GM19351 (cell line): ENCODE results near the gene HCAR2.
"Not testable (repeated sequence)": the region's sequence is repeated elsewhere in the genome, so short reads cannot be mapped to it uniquely, and the experiment has no call there.

Experiments
- ATAC-seq: cut with Tn5 transposase; IDR thresholded peaks from one replicate; pipeline ENCODE4 v1.9.1; 2021; ENCODE audit warnings: mild to moderate bottlenecking, moderate library complexity; ENCODE audit not compliant: unreplicated experiment

HCAR2 gene

DNA sequence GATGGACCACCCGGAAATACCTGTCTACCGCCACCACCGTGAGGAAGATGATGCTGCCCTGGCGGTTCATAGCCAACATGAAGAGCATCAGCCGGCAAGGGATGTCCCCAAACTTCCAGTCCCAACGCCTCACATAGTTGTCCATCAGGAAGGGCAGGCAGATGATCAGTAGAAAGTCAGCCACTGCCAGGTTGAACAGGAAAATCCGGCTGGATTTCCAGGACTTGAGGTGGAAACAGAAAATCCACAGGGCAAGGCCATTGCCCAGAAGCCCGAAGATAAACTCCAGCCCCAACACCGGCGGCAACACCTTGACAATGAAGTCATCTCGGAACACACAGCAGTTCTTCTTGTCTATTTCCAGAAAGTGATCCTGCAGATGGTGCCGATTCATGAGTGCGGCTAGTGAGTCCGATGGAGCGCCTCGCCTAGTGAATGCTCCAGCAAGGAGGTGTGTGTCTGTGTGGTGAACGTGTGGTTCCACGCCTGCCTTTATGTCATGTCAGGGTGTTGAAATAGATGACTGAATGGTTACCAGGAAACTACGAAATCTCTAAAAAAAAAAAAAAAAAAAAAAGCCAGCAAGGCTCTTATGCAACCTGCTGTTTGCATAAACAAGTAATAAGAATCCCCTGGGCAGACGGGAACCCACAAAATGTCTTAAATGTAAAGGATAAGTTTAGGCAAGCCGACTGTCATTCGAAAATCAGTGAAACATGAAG lies at the start of gene HCAR2:
Gene HCAR2, minus strand, starts transcription at position 468 of the 722 bp plus-strand sequence. Its CDS starts 74 bp downstream, at position 394.
- ATAC-seq, result not testable (repeated sequence)

DNA sequence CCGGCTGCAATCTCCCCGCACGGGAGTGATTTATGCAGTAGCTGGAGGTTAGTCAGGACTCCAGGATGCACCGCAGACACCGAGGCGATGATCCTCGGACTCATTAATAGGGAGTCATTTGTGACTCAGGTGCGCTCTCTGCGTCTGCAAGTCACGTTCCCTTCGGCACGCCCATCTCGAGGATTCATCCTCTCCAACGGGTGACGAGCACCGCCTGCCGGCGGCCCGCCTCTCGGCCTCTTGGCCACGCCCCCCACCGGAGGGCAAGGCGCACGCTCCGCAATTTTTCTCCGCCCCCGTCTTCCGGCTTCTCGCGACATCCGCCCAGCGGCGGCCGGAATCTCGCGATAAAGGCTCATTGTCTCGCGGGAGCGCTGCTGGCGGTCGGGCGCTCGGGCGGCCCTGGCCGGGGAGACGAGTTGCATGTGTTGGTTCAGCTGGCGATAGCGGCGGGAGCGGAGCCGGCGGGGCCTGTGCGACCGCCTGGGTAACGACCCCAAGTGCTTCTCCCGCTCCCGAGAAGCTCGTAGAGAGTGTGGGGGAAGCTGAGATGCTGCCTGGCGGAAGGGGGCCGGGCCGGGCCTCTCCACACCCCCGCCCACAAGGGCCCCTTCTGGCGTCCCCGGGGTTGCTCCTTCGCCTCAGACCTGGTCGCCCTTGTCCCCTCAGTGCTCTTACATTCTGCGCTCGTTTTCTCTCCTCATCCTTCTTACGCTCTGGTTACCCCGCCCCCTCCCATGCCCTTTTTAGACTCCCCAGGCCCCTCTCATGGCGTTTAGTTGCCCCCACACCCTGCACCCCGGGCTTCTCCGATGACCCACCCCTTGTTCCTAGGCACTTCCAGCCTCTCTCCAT lies 49.5 kb upstream of the HCAR2 start, which contains the start of gene DENR:
Gene DENR, plus strand, starts transcription at position 361 of the 855 bp plus-strand sequence. CDS start 878 bp downstream, outside the sequence.
- peak; percentile 92 for ATAC-seq

DNA sequence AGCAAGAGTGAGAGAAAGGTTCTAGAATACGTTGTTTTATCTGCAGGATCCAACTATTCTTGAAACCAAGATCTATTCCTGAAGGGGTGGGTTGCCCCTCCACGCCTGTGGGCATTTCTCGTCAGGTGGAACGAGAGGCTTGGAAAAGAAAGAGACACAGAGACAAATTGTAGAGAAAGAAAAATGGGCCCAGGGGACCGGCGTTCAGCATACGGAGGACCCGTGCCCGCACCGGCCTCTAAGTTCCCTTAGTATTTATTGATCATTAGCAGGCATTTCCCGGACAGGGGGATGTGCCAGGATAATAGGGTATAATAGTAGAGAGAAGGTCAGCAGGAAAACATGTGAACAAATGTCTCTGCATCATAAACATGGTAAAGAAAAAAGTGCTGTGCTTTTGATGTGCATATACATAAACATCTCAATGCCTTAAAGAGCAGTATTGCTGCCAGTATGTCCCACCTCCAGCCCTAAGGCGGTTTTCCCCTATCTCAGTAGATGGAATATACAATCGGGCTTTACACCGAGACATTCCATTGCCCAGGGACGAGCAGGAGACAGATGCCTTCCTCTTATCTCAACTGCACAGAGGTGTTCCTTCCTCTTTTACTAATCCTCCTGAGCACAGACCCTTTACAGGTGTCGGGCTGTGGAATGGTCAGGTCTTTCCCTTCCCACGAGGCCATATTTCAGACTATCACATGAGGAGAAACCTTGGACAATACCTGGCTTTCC lies 47.8 kb upstream of the HCAR2 start:
- not testable (repeated sequence) for ATAC-seq

DNA sequence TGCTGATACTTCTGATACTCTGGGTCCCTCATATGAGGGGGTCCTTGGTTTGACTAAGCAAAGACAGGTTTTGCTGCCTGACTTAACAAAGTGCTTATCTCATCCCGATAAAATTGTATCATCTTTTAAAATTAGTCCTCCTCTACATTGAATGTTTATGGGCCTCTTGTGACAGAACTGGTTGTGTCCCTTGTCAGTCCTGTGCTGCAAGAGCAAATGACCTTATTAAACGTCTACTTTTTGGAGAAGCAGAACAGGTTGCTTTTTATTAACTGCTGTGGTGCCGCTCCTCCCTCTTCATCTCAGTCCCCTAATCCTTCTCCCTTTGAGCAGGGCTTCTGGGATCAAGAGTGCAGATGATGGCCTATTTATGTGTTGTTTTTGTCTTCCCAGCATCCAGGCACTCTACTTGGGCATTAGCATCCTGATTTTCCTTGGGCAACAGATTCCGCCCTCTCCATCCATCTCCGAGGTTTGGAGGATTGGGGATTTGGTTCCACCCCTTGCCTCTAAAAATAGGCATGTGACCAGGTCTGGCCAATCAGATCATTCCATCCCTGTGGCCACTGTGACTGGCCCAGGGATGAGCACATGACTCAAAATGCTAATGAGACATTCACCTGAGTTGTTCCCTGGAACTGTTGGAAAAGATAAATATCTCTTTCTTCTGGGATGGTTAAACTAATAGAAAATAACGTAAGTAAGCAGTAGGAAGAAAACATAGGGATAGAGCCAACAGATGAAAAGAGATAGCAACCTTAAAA lies 46.6 kb upstream of the HCAR2 start:
- no peak for ATAC-seq

DNA sequence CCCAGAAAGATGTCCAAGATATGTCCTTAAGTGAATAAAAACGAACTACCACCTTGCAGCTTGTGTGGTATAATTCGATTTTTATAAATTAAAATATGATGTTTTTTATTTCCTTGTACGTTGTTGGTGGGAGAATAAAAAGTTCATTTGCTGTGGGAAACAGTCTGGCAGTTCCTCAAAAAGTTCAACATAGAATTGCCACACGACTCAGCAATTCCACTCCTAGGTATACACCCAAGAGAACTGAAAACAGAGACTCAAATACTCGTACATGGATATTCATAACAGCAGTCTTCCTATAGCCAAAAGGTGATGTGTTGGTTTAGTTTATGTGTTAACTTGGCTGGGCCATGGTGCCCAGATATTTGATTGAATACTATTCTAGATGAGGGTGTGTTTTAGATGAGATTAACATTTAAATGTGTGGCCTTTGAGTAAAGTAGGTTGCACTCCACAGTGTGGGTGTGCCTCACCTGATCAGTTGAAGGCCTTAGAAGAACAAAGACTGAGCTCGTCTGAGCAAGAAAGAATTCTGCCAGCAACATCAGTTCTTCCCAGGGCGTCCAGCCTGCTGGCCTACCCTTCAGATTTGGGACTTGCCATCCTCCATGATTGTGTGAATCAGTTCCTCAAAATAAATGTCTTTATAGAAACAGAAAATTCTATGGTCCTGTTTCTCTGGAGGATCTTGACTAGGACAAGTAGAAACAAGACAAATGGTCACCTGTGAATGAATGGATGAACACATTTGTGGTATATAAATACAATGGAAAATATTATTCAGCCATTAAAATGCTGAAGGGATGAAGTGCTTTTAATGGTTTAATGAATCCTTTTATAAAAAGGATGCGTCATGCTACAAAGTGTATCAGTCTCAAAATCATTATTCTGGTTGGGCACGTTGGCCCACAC lies 44.3 kb upstream of the HCAR2 start:
- ATAC-seq, result no peak

DNA sequence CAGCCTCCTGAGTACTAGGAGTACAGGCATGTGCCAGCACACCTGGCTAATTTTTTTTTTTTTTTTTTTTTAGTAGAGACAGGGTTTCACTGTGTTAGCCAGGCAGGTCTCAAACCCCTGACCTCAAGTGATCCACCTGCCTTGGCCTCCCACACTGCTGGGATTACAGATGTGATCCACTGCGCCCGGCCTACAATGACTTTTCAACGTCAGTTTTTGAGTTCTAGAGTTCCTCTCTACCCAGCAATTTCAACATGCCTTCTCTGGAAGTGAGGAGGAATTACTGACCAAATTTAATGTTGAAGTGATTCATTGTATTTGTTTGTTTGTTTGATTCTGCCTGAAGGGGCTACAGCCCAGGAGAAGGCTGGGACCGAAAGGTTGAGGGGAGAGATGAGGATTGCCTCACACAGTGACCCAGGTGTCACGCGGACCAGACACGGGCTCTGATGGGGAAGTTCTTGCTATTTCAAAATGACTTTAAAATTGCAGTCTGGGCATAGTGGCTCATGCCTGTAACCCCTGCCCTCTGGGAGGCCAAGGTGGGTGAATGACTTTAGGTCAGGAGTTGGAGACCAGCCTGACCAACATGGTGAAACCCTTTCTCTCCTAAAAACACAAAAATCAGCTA lies 40.9 kb upstream of the HCAR2 start:
- no peak for ATAC-seq

DNA sequence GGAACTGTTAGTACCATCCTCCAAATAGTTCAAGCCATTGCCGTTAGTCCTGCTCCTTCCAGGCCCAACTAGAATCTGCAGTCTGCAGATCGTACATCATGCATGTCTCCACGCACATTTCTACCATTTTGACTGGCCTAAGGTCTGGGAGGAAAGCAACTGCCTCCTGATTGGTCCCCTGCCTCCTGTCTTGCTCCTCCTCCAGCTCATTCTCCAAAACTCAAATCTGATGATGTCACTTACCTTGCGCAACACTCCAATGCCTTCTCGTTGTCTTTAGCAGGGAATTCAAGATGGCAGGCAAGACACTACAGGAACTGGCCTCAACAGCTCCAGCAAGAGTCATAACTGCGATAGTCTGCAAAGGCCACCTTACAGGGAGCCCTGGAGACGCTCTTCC lies 37.2 kb upstream of the HCAR2 start:
- no peak for ATAC-seq

DNA sequence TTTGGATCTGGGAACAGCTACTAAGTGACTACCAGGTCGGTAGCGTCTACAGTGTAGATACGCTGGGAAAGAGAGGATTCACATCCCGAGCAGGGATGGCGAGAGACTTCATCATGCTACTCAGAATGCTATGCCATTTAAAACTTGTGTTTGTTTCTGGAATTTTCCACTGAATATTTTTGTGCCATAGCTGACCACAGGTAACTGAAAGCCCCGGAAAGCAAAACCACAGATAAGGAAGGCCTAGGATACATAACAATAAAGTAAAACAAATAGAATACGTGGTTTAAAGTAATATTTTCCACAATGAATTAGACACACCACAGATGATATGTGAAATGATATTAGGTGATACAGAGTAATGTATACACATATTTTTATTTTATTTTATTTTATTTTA lies 35.4 kb upstream of the HCAR2 start:
- no peak for ATAC-seq

DNA sequence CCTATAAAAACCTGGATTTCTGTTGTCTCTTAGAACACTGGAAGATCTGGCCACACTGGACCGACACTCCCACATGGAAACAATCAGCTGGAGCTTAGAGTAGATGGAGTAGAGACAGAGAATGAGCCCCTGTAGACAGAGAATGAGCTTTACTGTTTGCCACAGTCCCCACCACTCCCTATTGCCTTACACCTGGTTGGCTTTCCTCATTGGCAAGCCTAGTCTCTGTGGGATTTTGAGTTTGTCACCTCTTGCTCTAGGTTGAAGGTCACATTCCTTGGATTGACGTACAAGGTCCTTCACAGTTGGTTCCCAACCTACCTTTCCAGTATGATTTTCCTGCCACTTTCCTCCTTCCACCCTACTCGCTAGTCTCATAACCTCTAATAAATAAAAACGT lies 29.5 kb upstream of the HCAR2 start:
- no peak for ATAC-seq

DNA sequence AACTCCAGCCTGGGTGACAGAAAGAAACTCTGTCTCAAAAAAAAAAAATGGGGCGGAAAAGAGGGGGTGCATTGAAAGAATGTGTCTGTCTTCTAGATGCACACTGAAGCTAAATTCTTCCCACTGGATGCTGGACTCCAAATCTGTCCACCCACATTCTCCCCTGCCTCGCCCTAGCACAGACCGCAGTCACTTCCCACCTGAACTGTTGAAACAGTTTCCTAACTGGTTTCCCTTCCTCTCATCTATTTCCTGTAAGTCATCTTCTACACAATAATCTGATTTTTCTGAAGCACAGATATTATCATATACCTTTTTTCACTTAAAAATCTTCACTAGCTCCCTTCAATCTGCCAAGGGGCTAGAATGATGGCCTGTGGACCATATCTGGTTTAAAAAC lies 29.0 kb upstream of the HCAR2 start:
- no peak for ATAC-seq

DNA sequence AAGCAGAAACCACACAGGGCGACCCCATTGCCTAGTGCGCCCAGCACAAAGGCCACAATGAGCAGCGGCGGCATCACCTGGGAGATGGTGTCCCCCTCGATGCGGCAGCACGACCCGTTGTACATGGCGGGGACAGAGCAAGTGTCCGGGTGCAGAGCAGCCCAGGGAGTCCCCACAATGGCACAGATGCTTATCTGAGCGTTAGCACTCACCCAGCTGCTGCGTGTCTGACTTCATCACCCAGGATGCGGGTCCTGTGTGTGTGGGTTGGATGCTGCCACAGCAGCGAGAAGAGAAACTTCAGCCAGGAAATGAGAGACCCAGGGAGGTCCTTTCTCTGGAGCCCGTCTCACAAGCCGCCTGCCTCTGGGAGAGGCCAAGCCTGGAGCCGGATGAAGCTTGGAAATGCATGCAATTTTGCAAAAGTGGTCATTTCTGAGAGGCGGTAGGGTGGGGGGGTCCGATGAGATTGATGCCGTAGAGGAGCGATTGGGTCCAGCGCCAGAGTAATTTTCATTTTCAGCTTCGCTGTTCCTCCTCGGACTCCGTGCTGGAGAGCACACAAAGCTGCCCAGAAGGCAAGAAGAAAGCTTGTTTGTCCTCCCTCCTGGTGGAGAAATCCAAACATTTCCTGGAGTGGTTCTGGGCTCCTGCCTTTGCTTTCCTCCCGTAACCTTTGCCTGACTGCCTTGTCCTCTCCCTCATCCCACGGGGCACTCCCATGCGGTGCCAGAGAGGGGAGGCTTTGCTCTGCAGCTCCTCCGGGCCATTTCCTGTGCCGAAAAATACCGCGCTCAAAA lies 27.3 kb upstream of the HCAR2 start, which contains the start of gene HCAR1:
Gene HCAR1, minus strand, starts transcription at position 630 of the 800 bp plus-strand sequence. Its CDS starts 505 bp downstream, at position 125.
- no peak for ATAC-seq

DNA sequence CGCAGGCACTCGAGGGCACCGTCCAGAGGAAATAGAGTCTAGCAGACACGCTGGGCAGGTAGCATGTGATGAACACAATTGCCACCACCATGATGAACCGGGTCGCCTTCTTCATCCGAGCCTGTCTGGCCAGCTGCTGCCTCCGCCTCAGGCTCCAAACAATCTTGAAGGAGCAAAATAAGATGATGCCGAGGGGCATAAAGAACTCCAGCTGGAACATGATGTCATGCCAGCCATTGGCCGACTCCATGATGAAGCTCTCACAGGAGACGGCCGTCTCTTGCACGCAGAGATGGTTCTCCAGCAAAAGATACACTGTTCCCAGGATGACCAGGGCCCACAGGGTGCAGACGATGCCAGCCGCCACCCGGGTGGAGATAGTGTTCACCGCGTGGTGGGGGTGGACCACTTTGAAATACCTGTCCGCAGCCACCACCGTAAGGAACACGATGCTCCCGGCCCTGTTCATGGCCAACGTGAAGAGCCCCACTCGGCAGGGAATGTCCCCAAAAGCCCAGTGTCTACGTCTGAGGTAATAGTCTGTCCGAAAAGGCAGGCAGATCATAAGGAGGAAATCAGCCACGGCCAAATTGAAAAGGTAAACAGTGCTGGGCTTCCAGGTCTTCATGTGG lies 26.5 kb upstream of the HCAR2 start:
- no peak for ATAC-seq

DNA sequence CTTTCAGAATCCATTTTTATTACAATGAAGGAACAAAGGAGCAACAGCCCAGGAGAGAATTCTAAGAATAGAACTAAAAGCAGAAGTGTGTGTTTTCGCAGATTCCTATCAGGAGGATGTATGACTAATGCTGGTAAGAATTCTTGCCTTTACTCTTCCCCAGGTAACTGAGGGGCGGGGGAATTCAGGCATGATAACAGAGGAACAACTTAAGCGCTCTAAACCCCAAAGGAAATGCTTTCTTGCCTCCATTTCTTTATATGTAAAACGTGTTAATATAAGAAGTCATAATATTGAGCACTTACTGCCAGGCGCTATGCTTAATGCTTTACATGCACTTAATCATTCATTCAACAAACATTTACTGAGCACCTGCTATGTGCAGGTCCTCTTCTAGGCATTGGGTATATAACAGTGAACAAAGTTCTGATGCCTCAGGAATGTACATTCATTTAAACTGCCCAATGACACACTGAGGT lies 23.0 kb upstream of the HCAR2 start:
- ATAC-seq, result no peak

DNA sequence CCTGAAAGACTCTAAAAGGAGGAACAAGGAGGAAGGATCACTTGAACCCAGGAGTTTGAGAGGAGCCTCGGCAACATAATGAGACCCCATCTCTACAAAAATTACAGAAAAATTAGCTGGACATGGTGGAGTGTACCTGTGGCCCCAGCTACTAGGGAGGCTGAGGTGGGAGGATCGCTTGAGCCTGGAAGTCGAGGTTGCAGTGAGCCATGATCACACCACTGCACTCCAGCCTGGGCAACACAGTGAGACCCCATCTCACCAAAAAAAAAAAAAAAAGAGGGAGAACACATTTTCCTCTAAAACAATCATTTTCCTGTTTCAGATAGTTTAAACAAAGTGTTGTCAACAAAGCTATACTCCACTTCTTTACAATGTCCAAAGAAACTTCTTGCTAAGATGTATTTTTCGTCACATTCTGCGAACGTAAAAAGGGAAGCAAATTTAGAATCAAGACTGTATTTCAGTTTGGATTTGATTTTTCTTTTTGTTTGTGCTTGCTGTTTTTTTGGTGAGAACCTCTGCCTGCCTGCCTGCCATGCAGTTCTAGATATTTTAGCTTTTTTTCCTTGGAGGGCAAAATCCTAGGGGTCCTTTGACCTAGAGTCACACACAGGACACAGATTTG lies 22.4 kb upstream of the HCAR2 start:
- ATAC-seq, result no peak

DNA sequence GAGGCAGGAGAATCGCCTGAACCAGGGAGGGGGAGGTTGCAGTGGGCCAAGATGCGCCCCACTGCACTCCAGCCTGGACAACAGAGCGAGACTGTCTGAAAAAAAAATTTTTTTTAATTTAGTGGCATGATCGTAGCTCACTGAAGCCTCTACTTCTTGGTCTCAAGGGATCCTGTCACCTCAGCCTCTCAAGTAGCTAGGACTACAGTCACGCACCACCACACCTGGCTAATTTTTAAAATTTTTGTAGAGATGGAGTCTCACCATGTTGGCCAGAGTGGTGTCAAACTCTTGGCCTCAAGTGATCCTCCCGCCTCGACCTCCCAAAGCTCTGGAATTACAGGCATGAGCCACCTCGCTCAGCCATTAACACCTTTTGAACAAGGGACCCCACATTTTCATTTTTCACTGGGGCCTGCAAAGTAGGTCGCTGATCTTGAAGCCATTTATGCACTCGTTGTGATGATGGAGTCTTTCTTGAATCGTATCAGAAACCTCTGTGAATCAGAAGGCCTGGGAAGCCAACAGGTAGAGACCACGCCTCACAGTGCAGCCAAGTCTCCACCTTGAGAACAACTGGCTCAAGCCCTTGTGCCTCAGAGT lies 21.6 kb upstream of the HCAR2 start:
- ATAC-seq, result no peak

DNA sequence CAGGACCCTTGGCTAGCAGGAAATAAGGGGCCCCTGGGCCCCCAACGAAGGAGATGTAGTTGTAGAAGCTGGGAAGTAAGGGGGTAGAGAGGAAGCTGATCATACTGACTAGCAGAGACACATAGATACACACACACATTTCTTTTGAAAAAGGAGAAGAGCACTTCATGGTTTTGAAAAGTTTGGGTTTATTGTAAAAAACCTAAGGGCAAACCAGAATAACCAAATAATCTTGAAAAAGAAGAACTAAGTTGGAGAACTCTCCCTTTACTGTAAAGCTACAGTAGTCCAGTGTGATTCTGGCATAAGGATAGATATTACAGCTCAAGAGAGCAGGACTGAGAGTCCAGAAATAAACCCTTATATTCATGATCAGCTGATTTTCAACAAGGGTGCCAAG lies 19.2 kb upstream of the HCAR2 start:
- no peak for ATAC-seq
